Natural killer cell (primary cell): ENCODE data around the gene CDH13. TPM values are rescaled to one million over a fixed set of nuclear protein-coding genes. Genes with fewer than 3 reads are reported as not detected.

Source experiments
- ATAC-seq, 3 donors: fragments of 150-1000 bp in 2 of 3; fragments of 200-7000 bp in 1 of 3; cut with Tn5 transposase; 1 replicate in 1 of 3; 2 replicates in 2 of 3; pipeline ENCODE4 v1.10.0; 2021; ENCODE audit warnings: mild to moderate bottlenecking in 2 of 3, moderate library complexity in 2 of 3
- DNase-seq, 2 donors: peaks; one replicate each; pipeline versions ENCODE4 v3.0.0 to v3.0.0-alpha.2; 2013 to 2021; ENCODE audit warnings: mixed read lengths in 1 of 2
- H3K27ac ChIP-seq: one replicate; pipeline ENCODE4 v1.5.1; 2013; ENCODE audit warnings: mild to moderate bottlenecking, low read length
- H3K27me3 ChIP-seq: one replicate; pipeline ENCODE4 v1.6.1; 2013; ENCODE audit warnings: low read length; ENCODE audit not compliant: control insufficient read depth, insufficient read depth
- H3K36me3 ChIP-seq: one replicate; pipeline ENCODE4 v1.6.1; 2013; ENCODE audit warnings: low read length; ENCODE audit not compliant: control insufficient read depth, insufficient read depth
- H3K4me1 ChIP-seq: one replicate; pipeline ENCODE4 v1.6.1; 2013; ENCODE audit warnings: low read length; ENCODE audit not compliant: control insufficient read depth, insufficient read depth
- H3K4me3 ChIP-seq: one replicate; pipeline ENCODE4 v1.5.1; 2013; ENCODE audit warnings: low read length
- H3K9me3 ChIP-seq: one replicate; pipeline ENCODE4 v1.6.1; 2013; ENCODE audit warnings: low read length; ENCODE audit not compliant: control insufficient read depth, insufficient read depth
- H3K27ac Mint-ChIP-seq, 2 donors: one replicate each; pipeline ENCODE4 v1.8.0; 2022; ENCODE audit warnings: mild to moderate bottlenecking in 2 of 2, mixed read lengths in 2 of 2, moderate library complexity in 1 of 2
- H3K27me3 Mint-ChIP-seq, 2 donors: one replicate each; pipeline ENCODE4 v1.8.0; 2022; ENCODE audit warnings: low read depth in 2 of 2, mixed read lengths in 2 of 2
- H3K36me3 Mint-ChIP-seq: one replicate; pipeline ENCODE4 v1.8.0; 2022; ENCODE audit warnings: mixed read lengths
- H3K4me1 Mint-ChIP-seq, 2 donors: one replicate each; pipeline ENCODE4 v1.8.0; 2022; ENCODE audit warnings: mixed read lengths in 2 of 2
- H3K4me3 Mint-ChIP-seq: one replicate; pipeline ENCODE4 v1.8.0; 2022; ENCODE audit warnings: mild to moderate bottlenecking, moderate library complexity, mixed read lengths
- H3K9me3 Mint-ChIP-seq, 2 donors: one replicate each; pipeline ENCODE4 v1.8.0; 2022; ENCODE audit warnings: mixed read lengths in 2 of 2
- WGBS: methylation state at CpG from one replicate; pipeline ENCODE4 v1.1.7; 2013; ENCODE audit warnings: missing lambda C conversion rate; ENCODE audit not compliant: insufficient coverage; 5-methylcytosine and 5-hydroxymethylcytosine counted together
- intact Hi-C: fragments of 100-400 bp; cut with micrococcal nuclease; formaldehyde crosslinking; loops from one replicate; pipeline ENCODE4 v1.14.2; 2022
- total RNA-seq, 4 donors: library from RNA; stranded (reverse); fragments of 120-200 nt in 1 of 4; gene quantifications; one replicate each; pipeline versions ENCODE4 v1.2.3 to v1.2.4, GENCODE V29; 2013 to 2022
- TF ChIP-seq, protein P1 (sequence below): fragments of 200-600 bp; IDR thresholded peaks from one replicate; pipeline ENCODE4 v1.8.0; 2022; ENCODE audit warnings: antibody characterized with exemption

Gene CDH13
- total RNA-seq, 3 donors from 2014 or later (not counting 1 experiment from before 2014, with no cell fraction given), result not detected

DNA sequence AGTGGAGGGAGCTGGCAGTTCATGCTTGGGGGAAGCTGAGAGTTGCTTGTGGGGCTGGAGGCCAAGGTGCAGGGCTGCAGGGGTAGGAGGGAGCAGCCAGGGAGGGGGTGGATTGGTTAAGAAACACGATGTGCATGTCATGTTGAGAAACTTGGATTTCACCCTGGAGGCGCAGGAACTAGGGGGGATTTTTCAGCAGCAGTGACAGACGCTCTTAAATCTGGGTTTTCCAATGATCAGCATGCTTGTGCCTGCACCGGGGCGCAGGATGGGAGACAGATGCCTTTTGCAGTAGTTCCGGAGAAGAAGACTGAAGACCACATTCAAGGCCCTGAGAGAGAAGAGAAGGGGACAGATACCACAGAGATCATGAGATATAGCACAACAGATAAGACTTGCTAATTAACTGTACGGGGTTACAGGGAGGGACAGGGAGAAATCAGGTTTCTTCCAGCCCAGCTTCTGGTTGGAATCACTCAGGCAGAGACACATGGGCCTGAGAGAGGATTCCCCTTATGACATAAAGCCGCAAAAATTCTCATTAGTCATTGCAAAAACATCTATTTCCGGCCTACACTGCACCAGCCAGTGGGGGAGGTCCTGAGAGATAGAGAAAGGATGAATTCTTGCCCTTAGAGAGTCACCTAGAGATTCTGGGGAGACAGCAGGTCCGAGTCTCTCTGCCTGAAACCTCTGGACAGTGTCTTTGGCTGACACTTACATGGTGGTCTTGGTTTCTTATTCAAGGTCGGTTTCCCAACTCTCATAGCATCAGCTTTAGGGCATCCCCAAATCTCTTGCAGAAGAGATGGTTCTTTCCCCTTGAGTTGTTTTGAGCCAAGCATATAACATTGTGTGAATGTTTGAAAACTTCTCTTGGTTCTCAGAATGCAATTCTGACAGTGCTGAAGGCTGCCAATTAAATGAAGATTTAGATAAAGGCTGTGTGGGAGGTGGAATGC lies 27.1 kb downstream of the CDH13 start:
- Histone ChIP-seq H3K4me1 (peaks cover 51% of the 10 kb centered on the region), H3K36me3 (no peaks in the 10 kb centered on the region), H3K9me3 (no peaks in the 10 kb centered on the region), H3K27me3 (no peaks in the 10 kb centered on the region), H3K4me3 (no peak overlapping the region), H3K27ac (peak overlapping the region; percentile 59)
- H3K4me3 Mint-ChIP-seq, result peak overlapping the region; percentile 29
- no peaks in the 10 kb centered on the region for H3K36me3 Mint-ChIP-seq
- intact Hi-C loops, result loop anchor here (5.0 kb wide), 1 partner anchor 283 kb away; no protein-coding TSS in a partner anchor
- ATAC-seq (peak; percentile 65 to 80 (median 72)), DNase-seq (peak in 1 of 2 donors; percentile 85)
- TF ChIP-seq, protein P1, sequence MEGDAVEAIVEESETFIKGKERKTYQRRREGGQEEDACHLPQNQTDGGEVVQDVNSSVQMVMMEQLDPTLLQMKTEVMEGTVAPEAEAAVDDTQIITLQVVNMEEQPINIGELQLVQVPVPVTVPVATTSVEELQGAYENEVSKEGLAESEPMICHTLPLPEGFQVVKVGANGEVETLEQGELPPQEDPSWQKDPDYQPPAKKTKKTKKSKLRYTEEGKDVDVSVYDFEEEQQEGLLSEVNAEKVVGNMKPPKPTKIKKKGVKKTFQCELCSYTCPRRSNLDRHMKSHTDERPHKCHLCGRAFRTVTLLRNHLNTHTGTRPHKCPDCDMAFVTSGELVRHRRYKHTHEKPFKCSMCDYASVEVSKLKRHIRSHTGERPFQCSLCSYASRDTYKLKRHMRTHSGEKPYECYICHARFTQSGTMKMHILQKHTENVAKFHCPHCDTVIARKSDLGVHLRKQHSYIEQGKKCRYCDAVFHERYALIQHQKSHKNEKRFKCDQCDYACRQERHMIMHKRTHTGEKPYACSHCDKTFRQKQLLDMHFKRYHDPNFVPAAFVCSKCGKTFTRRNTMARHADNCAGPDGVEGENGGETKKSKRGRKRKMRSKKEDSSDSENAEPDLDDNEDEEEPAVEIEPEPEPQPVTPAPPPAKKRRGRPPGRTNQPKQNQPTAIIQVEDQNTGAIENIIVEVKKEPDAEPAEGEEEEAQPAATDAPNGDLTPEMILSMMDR, result no peak
- H3K9me3 Mint-ChIP-seq, result no peaks in the 10 kb centered on the region
- peaks cover 33 to 43% of the 10 kb centered on the region in 2 donors for H3K4me1 Mint-ChIP-seq
- 70% methylated on average over 9 of the region's 11 CpGs for WGBS
- peak overlapping the region; percentile 71 to 92 for H3K27ac Mint-ChIP-seq
- peaks cover 0 to 5% of the 10 kb centered on the region in 2 donors for H3K27me3 Mint-ChIP-seq

DNA sequence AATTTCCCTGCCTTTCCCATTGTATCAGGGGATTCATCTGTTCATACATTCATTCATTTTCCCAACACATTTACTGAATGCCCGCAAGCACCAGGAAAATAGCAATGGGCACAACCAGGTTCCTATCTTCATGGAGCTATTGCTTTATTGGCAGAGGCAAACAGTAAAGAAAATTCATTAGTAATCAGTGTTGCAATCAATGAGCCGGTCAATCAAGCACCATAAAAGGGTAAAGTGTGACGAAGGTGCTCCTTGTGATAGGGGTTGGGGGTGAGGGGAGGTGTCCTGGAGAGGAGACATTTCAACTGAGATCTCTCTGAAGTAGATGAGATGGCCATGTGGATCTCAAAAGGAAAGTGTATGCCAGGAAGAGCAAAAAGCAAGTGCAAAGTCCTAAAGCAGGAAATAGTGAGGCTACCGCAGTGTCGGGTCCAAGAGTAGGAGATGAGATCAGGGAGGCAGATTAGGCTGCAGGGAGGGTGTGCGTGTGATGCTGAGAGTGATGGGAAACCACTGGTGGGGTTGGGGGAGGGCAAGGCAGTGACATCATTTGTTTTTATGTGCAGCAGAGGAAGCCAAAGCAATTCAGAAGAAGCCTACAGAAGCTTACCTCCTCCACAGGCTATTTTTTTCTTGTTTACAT lies 28.4 kb downstream of the CDH13 start:
- no peaks in the 10 kb centered on the region for H3K36me3 Mint-ChIP-seq
- ATAC-seq (peak; percentile 76 to 85 (median 82)), DNase-seq (peak; percentile 49 to 93)

DNA sequence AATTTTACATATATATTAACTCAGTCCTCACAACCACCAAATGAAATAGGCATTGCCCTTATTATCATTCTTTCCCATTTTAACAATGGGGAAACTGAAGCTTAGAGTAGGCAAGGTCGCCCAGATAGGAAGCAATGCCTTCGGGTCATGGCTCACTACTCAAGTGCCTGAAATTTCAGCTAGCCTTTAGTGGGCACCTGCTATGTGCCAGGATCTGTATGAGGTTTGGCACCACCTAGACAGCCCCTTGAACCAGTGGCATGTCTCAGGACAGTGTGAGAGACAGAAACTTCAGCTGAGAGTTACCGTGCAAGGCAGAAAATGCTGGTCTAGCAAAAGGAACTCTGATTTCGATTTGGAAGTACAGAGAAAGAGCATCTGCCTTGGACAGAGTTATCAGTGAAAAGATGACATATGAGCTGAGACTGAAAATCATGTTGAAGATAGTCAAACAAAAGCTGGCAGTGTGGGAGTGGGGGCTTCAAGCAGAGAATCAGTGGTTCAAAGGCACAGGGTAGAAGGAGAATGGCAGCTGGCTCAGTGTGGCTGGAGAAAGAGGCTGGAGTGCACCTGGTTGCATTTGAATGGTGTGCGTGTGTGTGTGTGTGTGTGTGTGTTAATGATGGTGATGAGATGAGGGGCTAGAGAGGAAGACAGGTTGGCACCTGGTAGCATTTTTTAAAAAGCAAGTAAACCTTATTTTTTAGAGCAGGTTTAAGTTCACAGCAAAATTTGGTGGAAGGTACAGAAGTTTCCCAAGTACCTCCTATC lies 29.1 kb downstream of the CDH13 start:
- H3K27ac Mint-ChIP-seq, result peak overlapping the region; percentile 71 to 92

More for the DNA sequence above, 28.4 kb downstream of the CDH13 start:
- WGBS, result 31% methylated on average over 6 of the region's 6 CpGs
- H3K27ac Mint-ChIP-seq, result peak overlapping the region; percentile 71 to 92
- no peaks in the 10 kb centered on the region for H3K9me3 Mint-ChIP-seq
- H3K9me3 ChIP-seq, result no peaks in the 10 kb centered on the region
- H3K36me3 ChIP-seq, result no peaks in the 10 kb centered on the region
- peak overlapping the region; percentile 15 for H3K4me3 Mint-ChIP-seq
- H3K4me3 ChIP-seq, result no peak overlapping the region
- H3K27me3 Mint-ChIP-seq, result peaks cover 5 to 6% of the 10 kb centered on the region in 2 donors
- no peaks in the 10 kb centered on the region for H3K27me3 ChIP-seq
- peak overlapping the region; percentile 59 for H3K27ac ChIP-seq
- TF ChIP-seq, protein P1, result no peak
- peaks cover 39 to 50% of the 10 kb centered on the region in 2 donors for H3K4me1 Mint-ChIP-seq
- intact Hi-C loops, result loop anchor here (5.0 kb wide), 1 partner anchor 292 kb away; no protein-coding TSS in a partner anchor
- peaks cover 60% of the 10 kb centered on the region for H3K4me1 ChIP-seq

More for the DNA sequence above, 29.1 kb downstream of the CDH13 start:
- Mint-ChIP-seq H3K9me3 (no peaks in the 10 kb centered on the region), H3K4me3 (peak overlapping the region; percentile 2), H3K36me3 (no peaks in the 10 kb centered on the region), H3K27me3 (peaks cover 10% of the 10 kb centered on the region in 2 donors), H3K4me1 (peaks cover 41 to 52% of the 10 kb centered on the region in 2 donors)
- Histone ChIP-seq H3K9me3 (no peaks in the 10 kb centered on the region), H3K27ac (peak overlapping the region; percentile 32), H3K4me3 (no peak overlapping the region), H3K27me3 (no peaks in the 10 kb centered on the region), H3K36me3 (no peaks in the 10 kb centered on the region), H3K4me1 (peaks cover 58% of the 10 kb centered on the region)
- no peak for ATAC-seq
- TF ChIP-seq, protein P1, result no peak
- 77% methylated on average over 5 of the region's 5 CpGs for WGBS
- peak in 1 of 2 donors; percentile 46 for DNase-seq
- intact Hi-C loops, result loop anchor here (5.0 kb wide), 1 partner anchor 291 kb away; no protein-coding TSS in a partner anchor
